ENCODE measurements around the gene NDRG2.
A peak's percentile ranks its signal among the peaks of the same experiment; 100 is the strongest.
"Not testable (repeated sequence)": the region's sequence is repeated elsewhere in the genome, so short reads cannot be mapped to it uniquely, and the experiment has no call there.

NDRG2 gene

GRCh38 chr14:20998674-20999366 lies 26.0 kb downstream of the NDRG2 start, which contains the start of gene SLC39A2:
Gene SLC39A2 (plus strand): TSS chr14:20999293. CDS start chr14:20999447, 154 bp downstream.
- Histone ChIP-seq H3K4me3 (ENCODE audit: low read depth, low read length) (no peak within 1 kb of the TSS), H3K9ac (ENCODE audit: low read depth, low read length) (no peak within 1 kb of the TSS), H3K36me3 (ENCODE audit: control insufficient read depth, insufficient read depth, low read length) (peaks cover 35% of the 10 kb centered on the region), H3K4me1 (ENCODE audit: control insufficient read depth, insufficient read depth, low read length) (peaks cover 8% of the 10 kb centered on the region), H3K27ac (ENCODE audit: low read depth, low read length) (peak within 1 kb of the TSS; percentile 43), H3K27me3 (ENCODE audit: control insufficient read depth, insufficient read depth, low read length) (no peaks in the 10 kb centered on the region), H3K9me3 (ENCODE audit: control insufficient read depth, insufficient read depth, low read length) (no peaks in the 10 kb centered on the region)

- Histone ChIP-seq H3K4me3 (ENCODE audit: low read depth, low read length) (no peak overlapping the region), H3K4me1 (ENCODE audit: control insufficient read depth, insufficient read depth, low read length) (peaks cover 8% of the 10 kb centered on the region), H3K36me3 (ENCODE audit: control insufficient read depth, insufficient read depth, low read length) (peaks cover 40% of the 10 kb centered on the region), H3K9ac (ENCODE audit: low read depth, low read length) (no peak overlapping the region), H3K27me3 (ENCODE audit: control insufficient read depth, insufficient read depth, low read length) (no peaks in the 10 kb centered on the region), H3K27ac (ENCODE audit: low read depth, low read length) (peak overlapping the region; percentile 43), H3K9me3 (ENCODE audit: control insufficient read depth, insufficient read depth, low read length) (no peaks in the 10 kb centered on the region)
Observed at GRCh38 chr14:20998139-20998538, 26.7 kb downstream of the NDRG2 start.

- H3K36me3 ChIP-seq (ENCODE audit: control insufficient read depth, insufficient read depth, low read length), result peaks cover 45% of the 10 kb centered on the region
- H3K27me3 ChIP-seq (ENCODE audit: control insufficient read depth, insufficient read depth, low read length), result no peaks in the 10 kb centered on the region
- H3K9me3 ChIP-seq (ENCODE audit: control insufficient read depth, insufficient read depth, low read length), result no peaks in the 10 kb centered on the region
- no peak overlapping the region for H3K4me3 ChIP-seq (ENCODE audit: low read depth, low read length)
- peaks cover 8% of the 10 kb centered on the region for H3K4me1 ChIP-seq (ENCODE audit: control insufficient read depth, insufficient read depth, low read length)
- no peak overlapping the region for H3K9ac ChIP-seq (ENCODE audit: low read depth, low read length)
- no peak overlapping the region for H3K27ac ChIP-seq (ENCODE audit: low read depth, low read length)
Observed at GRCh38 chr14:20997564-20997963, 27.3 kb downstream of the NDRG2 start.

GRCh38 chr14:20997115-20997514 lies 27.7 kb downstream of the NDRG2 start:
- no peak overlapping the region for H3K4me3 ChIP-seq (ENCODE audit: low read depth, low read length)
- no peaks in the 10 kb centered on the region for H3K9me3 ChIP-seq (ENCODE audit: control insufficient read depth, insufficient read depth, low read length)
- H3K9ac ChIP-seq (ENCODE audit: low read depth, low read length), result no peak overlapping the region
- no peaks in the 10 kb centered on the region for H3K27me3 ChIP-seq (ENCODE audit: control insufficient read depth, insufficient read depth, low read length)
- H3K36me3 ChIP-seq (ENCODE audit: control insufficient read depth, insufficient read depth, low read length), result peaks cover 50% of the 10 kb centered on the region
- peaks cover 8% of the 10 kb centered on the region for H3K4me1 ChIP-seq (ENCODE audit: control insufficient read depth, insufficient read depth, low read length)
- H3K27ac ChIP-seq (ENCODE audit: low read depth, low read length), result no peak overlapping the region

- H3K9ac ChIP-seq (ENCODE audit: low read depth, low read length), result no peak overlapping the region
- no peaks in the 10 kb centered on the region for H3K9me3 ChIP-seq (ENCODE audit: control insufficient read depth, insufficient read depth, low read length)
- H3K4me3 ChIP-seq (ENCODE audit: low read depth, low read length), result no peak overlapping the region
- no peaks in the 10 kb centered on the region for H3K27me3 ChIP-seq (ENCODE audit: control insufficient read depth, insufficient read depth, low read length)
- peaks cover 56% of the 10 kb centered on the region for H3K36me3 ChIP-seq (ENCODE audit: control insufficient read depth, insufficient read depth, low read length)
- H3K4me1 ChIP-seq (ENCODE audit: control insufficient read depth, insufficient read depth, low read length), result peaks cover 8% of the 10 kb centered on the region
- no peak overlapping the region for H3K27ac ChIP-seq (ENCODE audit: low read depth, low read length)
Observed at GRCh38 chr14:20996521-20996920, 28.3 kb downstream of the NDRG2 start.

GRCh38 chr14:20989787-20990600 lies 34.9 kb downstream of the NDRG2 start, which contains the start of gene METTL17:
Gene METTL17 (plus strand): TSS chr14:20989980. CDS start chr14:20990003, 23 bp downstream.
- Histone ChIP-seq H3K36me3 (ENCODE audit: control insufficient read depth, insufficient read depth, low read length) (peaks cover 33% of the 10 kb centered on the region), H3K4me3 (ENCODE audit: low read depth, low read length) (peak within 1 kb of the TSS; percentile 71), H3K9ac (ENCODE audit: low read depth, low read length) (peak within 1 kb of the TSS; percentile 66), H3K4me1 (ENCODE audit: control insufficient read depth, insufficient read depth, low read length) (peaks cover 8% of the 10 kb centered on the region; the same call in 1 of the 2 replicates), H3K27me3 (ENCODE audit: control insufficient read depth, insufficient read depth, low read length) (no peaks in the 10 kb centered on the region), H3K27ac (ENCODE audit: low read depth, low read length) (peak within 1 kb of the TSS; percentile 81), H3K9me3 (ENCODE audit: control insufficient read depth, insufficient read depth, low read length) (no peaks in the 10 kb centered on the region)

- H3K9ac ChIP-seq (ENCODE audit: low read depth, low read length), result no peak overlapping the region
- peaks cover 8% of the 10 kb centered on the region; the same call in 1 of the 2 replicates for H3K4me1 ChIP-seq (ENCODE audit: control insufficient read depth, insufficient read depth, low read length)
- H3K27me3 ChIP-seq (ENCODE audit: control insufficient read depth, insufficient read depth, low read length), result no peaks in the 10 kb centered on the region
- no peaks in the 10 kb centered on the region for H3K9me3 ChIP-seq (ENCODE audit: control insufficient read depth, insufficient read depth, low read length)
- H3K27ac ChIP-seq (ENCODE audit: low read depth, low read length), result peak overlapping the region; percentile 81
- H3K36me3 ChIP-seq (ENCODE audit: control insufficient read depth, insufficient read depth, low read length), result peaks cover 27% of the 10 kb centered on the region
- H3K4me3 ChIP-seq (ENCODE audit: low read depth, low read length), result peak overlapping the region; percentile 58
Observed at GRCh38 chr14:20989471-20989786, 35.4 kb downstream of the NDRG2 start.

GRCh38 chr14:20988717-20989470 lies 36.0 kb downstream of the NDRG2 start:
- H3K9ac ChIP-seq (ENCODE audit: low read depth, low read length), result no peak overlapping the region

GRCh38 chr14:20986811-20987210 lies 38.0 kb downstream of the NDRG2 start:
- no peak overlapping the region for H3K4me3 ChIP-seq (ENCODE audit: low read depth, low read length)
- peaks cover 3% of the 10 kb centered on the region for H3K36me3 ChIP-seq (ENCODE audit: control insufficient read depth, insufficient read depth, low read length)
- H3K9me3 ChIP-seq (ENCODE audit: control insufficient read depth, insufficient read depth, low read length), result no peaks in the 10 kb centered on the region
- no peak overlapping the region for H3K9ac ChIP-seq (ENCODE audit: low read depth, low read length)
- peaks cover 4% of the 10 kb centered on the region; the same call in 1 of the 2 replicates for H3K27me3 ChIP-seq (ENCODE audit: control insufficient read depth, insufficient read depth, low read length)
- H3K4me1 ChIP-seq (ENCODE audit: control insufficient read depth, insufficient read depth, low read length), result peaks cover 8% of the 10 kb centered on the region; the same call in 1 of the 2 replicates
- H3K27ac ChIP-seq (ENCODE audit: low read depth, low read length), result no peak overlapping the region

More at GRCh38 chr14:20988717-20989470, 36.0 kb downstream of the NDRG2 start:
- Histone ChIP-seq H3K4me3 (ENCODE audit: low read depth, low read length) (peak overlapping the region; percentile 58), H3K27me3 (ENCODE audit: control insufficient read depth, insufficient read depth, low read length) (no peaks in the 10 kb centered on the region), H3K4me1 (ENCODE audit: control insufficient read depth, insufficient read depth, low read length) (peaks cover 8% of the 10 kb centered on the region; the same call in 1 of the 2 replicates), H3K9me3 (ENCODE audit: control insufficient read depth, insufficient read depth, low read length) (no peaks in the 10 kb centered on the region), H3K36me3 (ENCODE audit: control insufficient read depth, insufficient read depth, low read length) (peaks cover 22% of the 10 kb centered on the region), H3K27ac (ENCODE audit: low read depth, low read length) (peak overlapping the region; percentile 75)

GRCh38 chr14:20985650-20986049 lies 39.2 kb downstream of the NDRG2 start:
- H3K4me3 ChIP-seq (ENCODE audit: low read depth, low read length); H3K36me3 ChIP-seq (ENCODE audit: control insufficient read depth, insufficient read depth, low read length); H3K27ac ChIP-seq (ENCODE audit: low read depth, low read length); H3K9ac ChIP-seq (ENCODE audit: low read depth, low read length); H3K9me3 ChIP-seq (ENCODE audit: control insufficient read depth, insufficient read depth, low read length); H3K4me1 ChIP-seq (ENCODE audit: control insufficient read depth, insufficient read depth, low read length); H3K27me3 ChIP-seq (ENCODE audit: control insufficient read depth, insufficient read depth, low read length): not testable (repeated sequence)

All from HUES48 (cell line).